Measurements from ENCODE around the gene RAMP1.

Gene RAMP1

GRCh38 chr2:237864940-237865622 is 5.7 kb downstream of the RAMP1 start:
- peak overlapping the region; percentile 84 for H4K8ac ChIP-seq (ENCODE audit: low read depth, low read length)
- no peak overlapping the region for H3K9ac ChIP-seq (ENCODE audit: low read length)
- peak overlapping the region; percentile 95 for H2BK120ac ChIP-seq (ENCODE audit: insufficient read depth, low read length, poor library complexity)
- peak in 1 of 2 donors; percentile 21 for DNase-seq
- peaks cover 34 to 50% of the 10 kb centered on the region in 2 experiments for H3K4me1 ChIP-seq (ENCODE audit: control insufficient read depth in 1 of 2, insufficient read depth in 2 of 2, low read length in 2 of 2)
- H3K4me3 ChIP-seq (ENCODE audit: low read depth, low read length) = no peak overlapping the region
- no peaks in the 10 kb centered on the region for H3K27me3 ChIP-seq (ENCODE audit: insufficient read depth, low read length)
- peak overlapping the region; percentile 98 for H4K91ac ChIP-seq (ENCODE audit: low read depth, low read length)
- H3K79me2 ChIP-seq (ENCODE audit: control insufficient read depth, insufficient read depth, low read length, poor library complexity) = peaks cover 4% of the 10 kb centered on the region
- peak overlapping the region; percentile 93 for H3K14ac ChIP-seq (ENCODE audit: low read length)
- peak overlapping the region; percentile 21 for H3K4ac ChIP-seq (ENCODE audit: low read depth, low read length)
- peak overlapping the region; percentile 99 for H2BK5ac ChIP-seq (ENCODE audit: low read depth, low read length, poor library complexity)
- H3K4me2 ChIP-seq (ENCODE audit: low read length) = peak overlapping the region; percentile 14
- H2AK5ac ChIP-seq (ENCODE audit: low read length) = peak overlapping the region; percentile 84
- H2BK12ac ChIP-seq (ENCODE audit: low read length) = peak overlapping the region; percentile 98
- no peaks in the 10 kb centered on the region for H3K9me3 ChIP-seq (ENCODE audit: insufficient read depth, low read depth, low read length)
- no peaks in the 10 kb centered on the region for H3K36me3 ChIP-seq (ENCODE audit: control insufficient read depth in 1 of 2, insufficient read depth in 2 of 2, low read length in 2 of 2)
- peaks cover 40% of the 10 kb centered on the region for H3K79me1 ChIP-seq (ENCODE audit: low read length)
- peak overlapping the region; percentile 48 for H2AFZ ChIP-seq (ENCODE audit: insufficient read depth, low read length, poor library complexity)
- H3K27ac ChIP-seq (ENCODE audit: low read depth, low read length) = peak overlapping the region; percentile 96
- H3K23ac ChIP-seq (ENCODE audit: low read length) = no peak overlapping the region
- no CpG with 5 or more reads among the region's 9 CpGs for WGBS (ENCODE audit: extremely low coverage, insufficient coverage, insufficient read length)
- H3K18ac ChIP-seq (ENCODE audit: low read length) = peak overlapping the region; percentile 95
- no peak overlapping the region for H4K12ac ChIP-seq (ENCODE audit: low read depth, low read length)

- H4K8ac ChIP-seq (ENCODE audit: low read depth, low read length) = peak overlapping the region; percentile 84
- peak overlapping the region; percentile 83 for H2AFZ ChIP-seq (ENCODE audit: insufficient read depth, low read length, poor library complexity)
- peak overlapping the region; percentile 98 for H2AK5ac ChIP-seq (ENCODE audit: low read length)
Observed at GRCh38 chr2:237865623-237866041, 6.2 kb downstream of the RAMP1 start.

DNA sequence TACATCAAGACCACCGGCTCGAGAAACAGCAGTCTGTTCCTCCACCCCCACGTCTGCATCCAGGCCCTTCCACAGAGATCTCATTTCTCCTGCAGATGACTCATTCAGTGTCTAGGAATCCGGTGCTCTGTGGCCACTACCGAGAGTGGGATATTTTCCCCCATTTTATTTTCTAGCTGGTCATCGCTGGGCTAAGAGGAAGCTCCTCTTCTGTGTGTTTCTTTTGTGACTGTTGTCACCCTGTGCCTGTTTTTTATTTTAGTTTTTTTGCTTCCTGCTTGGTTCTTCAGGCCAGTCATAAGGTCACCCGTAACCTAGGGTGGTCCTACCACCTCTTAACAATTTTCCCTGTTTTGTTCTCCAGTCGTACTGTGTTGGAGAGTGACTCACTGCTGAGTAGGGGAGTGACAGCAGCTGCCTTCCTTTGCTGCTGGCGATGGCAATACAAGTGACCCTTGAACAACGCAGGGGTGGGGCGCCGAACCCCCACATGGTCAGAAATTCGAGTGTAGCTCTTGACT is 6.7 kb downstream of the RAMP1 start:
- Histone ChIP-seq H2AK5ac (ENCODE audit: low read length) (peak overlapping the region; percentile 57), H3K4me1 (ENCODE audit: control insufficient read depth in 1 of 2, insufficient read depth in 2 of 2, low read length in 2 of 2) (peaks cover 43 to 56% of the 10 kb centered on the region in 2 experiments), H4K12ac (ENCODE audit: low read depth, low read length) (no peak overlapping the region), H3K27me3 (ENCODE audit: insufficient read depth, low read length) (no peaks in the 10 kb centered on the region), H3K79me1 (ENCODE audit: low read length) (peaks cover 47% of the 10 kb centered on the region), H4K8ac (ENCODE audit: low read depth, low read length) (peak overlapping the region; percentile 84), H3K14ac (ENCODE audit: low read length) (peak overlapping the region; percentile 45), H3K4me3 (ENCODE audit: low read depth, low read length) (no peak overlapping the region), H2BK120ac (ENCODE audit: insufficient read depth, low read length, poor library complexity) (peak overlapping the region; percentile 95), H3K23ac (ENCODE audit: low read length) (no peak overlapping the region), H4K91ac (ENCODE audit: low read depth, low read length) (peak overlapping the region; percentile 98), H2BK12ac (ENCODE audit: low read length) (peak overlapping the region; percentile 59), H2AFZ (ENCODE audit: insufficient read depth, low read length, poor library complexity) (no peak overlapping the region), H3K4me2 (ENCODE audit: low read length) (peak overlapping the region; percentile 14), H3K9me3 (ENCODE audit: insufficient read depth, low read depth, low read length) (no peaks in the 10 kb centered on the region), H3K79me2 (ENCODE audit: control insufficient read depth, insufficient read depth, low read length, poor library complexity) (peaks cover 4% of the 10 kb centered on the region), H3K9ac (ENCODE audit: low read length) (no peak overlapping the region), H3K18ac (ENCODE audit: low read length) (no peak overlapping the region), H3K4ac (ENCODE audit: low read depth, low read length) (no peak overlapping the region), H3K36me3 (ENCODE audit: control insufficient read depth in 1 of 2, insufficient read depth in 2 of 2, low read length in 2 of 2) (no peaks in the 10 kb centered on the region), H2BK5ac (ENCODE audit: low read depth, low read length, poor library complexity) (peak overlapping the region; percentile 99), H3K27ac (ENCODE audit: low read depth, low read length) (peak overlapping the region; percentile 96)
- DNase-seq = peak in 1 of 2 donors; percentile 15
- WGBS (ENCODE audit: extremely low coverage, insufficient coverage, insufficient read length) = no CpG with 5 or more reads among the region's 13 CpGs

More at GRCh38 chr2:237865623-237866041, 6.2 kb downstream of the RAMP1 start:
- Histone ChIP-seq H3K9ac (ENCODE audit: low read length) (no peak overlapping the region), H2BK5ac (ENCODE audit: low read depth, low read length, poor library complexity) (peak overlapping the region; percentile 99), H4K12ac (ENCODE audit: low read depth, low read length) (peak overlapping the region; percentile 35), H3K27me3 (ENCODE audit: insufficient read depth, low read length) (no peaks in the 10 kb centered on the region), H3K23ac (ENCODE audit: low read length) (no peak overlapping the region), H3K4me1 (ENCODE audit: control insufficient read depth in 1 of 2, insufficient read depth in 2 of 2, low read length in 2 of 2) (peaks cover 38 to 51% of the 10 kb centered on the region in 2 experiments), H3K18ac (ENCODE audit: low read length) (peak overlapping the region; percentile 95), H3K4ac (ENCODE audit: low read depth, low read length) (peak overlapping the region; percentile 80), H3K79me2 (ENCODE audit: control insufficient read depth, insufficient read depth, low read length, poor library complexity) (peaks cover 4% of the 10 kb centered on the region), H2BK120ac (ENCODE audit: insufficient read depth, low read length, poor library complexity) (peak overlapping the region; percentile 95), H4K91ac (ENCODE audit: low read depth, low read length) (peak overlapping the region; percentile 98), H3K14ac (ENCODE audit: low read length) (peak overlapping the region; percentile 93), H3K79me1 (ENCODE audit: low read length) (peaks cover 42% of the 10 kb centered on the region), H3K36me3 (ENCODE audit: control insufficient read depth in 1 of 2, insufficient read depth in 2 of 2, low read length in 2 of 2) (no peaks in the 10 kb centered on the region), H3K4me2 (ENCODE audit: low read length) (peak overlapping the region; percentile 14), H2BK12ac (ENCODE audit: low read length) (peak overlapping the region; percentile 98), H3K27ac (ENCODE audit: low read depth, low read length) (peak overlapping the region; percentile 96), H3K9me3 (ENCODE audit: insufficient read depth, low read depth, low read length) (no peaks in the 10 kb centered on the region), H3K4me3 (ENCODE audit: low read depth, low read length) (no peak overlapping the region)
- DNase-seq = no peak
- WGBS (ENCODE audit: extremely low coverage, insufficient coverage, insufficient read length) = no CpG with 5 or more reads among the region's 7 CpGs

- Histone ChIP-seq H3K4me3 (ENCODE audit: low read depth, low read length) (no peak overlapping the region), H3K27me3 (ENCODE audit: insufficient read depth, low read length) (no peaks in the 10 kb centered on the region), H3K14ac (ENCODE audit: low read length) (peak overlapping the region; percentile 72), H2BK120ac (ENCODE audit: insufficient read depth, low read length, poor library complexity) (peak overlapping the region; percentile 95), H2AK5ac (ENCODE audit: low read length) (peak overlapping the region; percentile 79), H3K9ac (ENCODE audit: low read length) (no peak overlapping the region), H3K4me1 (ENCODE audit: control insufficient read depth in 1 of 2, insufficient read depth in 2 of 2, low read length in 2 of 2) (peaks cover 48 to 65% of the 10 kb centered on the region in 2 experiments), H4K91ac (ENCODE audit: low read depth, low read length) (peak overlapping the region; percentile 65), H3K4me2 (ENCODE audit: low read length) (no peak overlapping the region), H3K23ac (ENCODE audit: low read length) (no peak overlapping the region), H3K36me3 (ENCODE audit: control insufficient read depth in 1 of 2, insufficient read depth in 2 of 2, low read length in 2 of 2) (no peaks in the 10 kb centered on the region), H4K12ac (ENCODE audit: low read depth, low read length) (no peak overlapping the region), H4K8ac (ENCODE audit: low read depth, low read length) (peak overlapping the region; percentile 58), H3K18ac (ENCODE audit: low read length) (peak overlapping the region; percentile 54), H3K4ac (ENCODE audit: low read depth, low read length) (peak overlapping the region; percentile 12), H2BK12ac (ENCODE audit: low read length) (peak overlapping the region; percentile 97), H2AFZ (ENCODE audit: insufficient read depth, low read length, poor library complexity) (no peak overlapping the region), H3K27ac (ENCODE audit: low read depth, low read length) (peak overlapping the region; percentile 3), H3K79me1 (ENCODE audit: low read length) (peaks cover 56% of the 10 kb centered on the region), H3K9me3 (ENCODE audit: insufficient read depth, low read depth, low read length) (peaks cover 2% of the 10 kb centered on the region), H2BK5ac (ENCODE audit: low read depth, low read length, poor library complexity) (peak overlapping the region; percentile 67), H3K79me2 (ENCODE audit: control insufficient read depth, insufficient read depth, low read length, poor library complexity) (peaks cover 4% of the 10 kb centered on the region)
- peak; percentile 85 to 87 for DNase-seq
- WGBS (ENCODE audit: extremely low coverage, insufficient coverage, insufficient read length) = no CpG with 5 or more reads among the region's 10 CpGs
Observed at GRCh38 chr2:237867465-237867864, 8.0 kb downstream of the RAMP1 start.
